Breast epithelium (tissue), 3 donors: Measurements from ENCODE around the gene LPP.

Experiments used
- CTCF ChIP-seq, 3 donors: fragments of 450-650 bp; IDR thresholded peaks; one replicate each; pipeline ENCODE4 v1.5.1; 2016 to 2017; ENCODE audit warnings: antibody characterized with exemption in 3 of 3, mild to moderate bottlenecking in 3 of 3, moderate library complexity in 3 of 3
- POLR2A ChIP-seq: fragments of 450-650 bp; IDR thresholded peaks from one replicate; pipeline ENCODE4 v1.6.1; 2016; ENCODE audit warnings: antibody characterized with exemption, mild to moderate bottlenecking, moderate library complexity

DNA sequence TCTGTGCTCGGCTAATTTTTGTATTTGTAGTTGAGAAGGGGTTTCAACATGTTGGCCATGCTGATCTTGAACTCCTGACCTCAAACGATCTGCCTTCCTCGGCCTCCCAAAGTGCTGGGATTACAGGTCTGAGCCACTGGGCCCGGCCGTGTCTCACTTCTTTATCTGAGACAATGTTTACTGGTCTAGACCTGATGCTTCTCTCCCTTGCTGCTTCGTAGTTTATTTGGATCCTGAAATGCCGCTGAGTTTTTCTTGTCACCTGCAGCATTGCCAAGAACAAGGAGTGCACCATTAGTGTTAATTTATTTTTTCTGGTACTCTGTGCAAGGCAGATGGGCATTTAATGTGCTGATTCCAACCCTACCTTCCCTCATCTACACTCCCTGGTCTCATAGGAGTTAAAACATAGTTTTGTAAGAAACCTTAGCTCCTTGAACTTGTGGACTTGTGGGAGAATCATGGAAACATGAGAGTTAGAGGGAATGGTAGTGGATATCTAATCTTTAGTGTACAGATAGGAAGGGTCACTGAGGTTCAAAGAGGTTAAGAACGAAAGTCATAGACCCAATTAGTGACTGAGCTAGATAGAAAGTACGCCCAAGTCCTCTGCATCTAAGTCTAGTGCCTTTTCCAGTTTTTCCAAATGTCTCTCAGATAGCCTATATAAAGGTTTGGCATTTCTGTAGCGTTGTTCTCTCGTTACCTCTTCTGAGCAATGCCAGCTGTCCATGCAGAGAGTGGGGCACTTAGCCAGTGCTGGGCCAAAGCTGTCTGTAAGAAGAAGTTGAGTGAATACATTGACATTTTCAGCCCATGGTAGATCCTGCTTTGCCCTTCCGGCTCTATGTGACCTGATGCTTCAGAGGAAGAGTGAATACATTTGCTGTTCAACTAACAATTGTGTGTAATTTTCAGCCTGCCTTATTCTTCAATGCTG lies 244.1 kb downstream of the LPP start:
- TF ChIP-seq POLR2A (no peak), CTCF (IDR thresholded peaks at IDR 0.05) (no peak)
